Nephron (organoid): ENCODE data around the gene OR10G8.

ENCODE experiments used
- H3K27ac Mint-ChIP-seq, 3 experiments: 2 replicates each; pipeline ENCODE4 v1.8.0; 2020; ENCODE audit warnings: mixed read lengths in 3 of 3, mild to moderate bottlenecking in 2 of 3, moderate library complexity in 1 of 3
- H3K27me3 Mint-ChIP-seq: 2 replicates; pipeline ENCODE4 v1.8.0; 2021; ENCODE audit warnings: low read depth, mild to moderate bottlenecking, moderate library complexity, mixed read lengths
- H3K36me3 Mint-ChIP-seq: 2 replicates; pipeline ENCODE4 v1.8.0; 2020; ENCODE audit warnings: low read depth, mixed read lengths
- H3K4me1 Mint-ChIP-seq: 2 replicates; pipeline ENCODE4 v1.8.0; 2020; ENCODE audit warnings: mixed read lengths
- H3K4me3 Mint-ChIP-seq, 3 experiments: 2 replicates each; pipeline ENCODE4 v1.8.0; 2020; ENCODE audit warnings: mild to moderate bottlenecking in 3 of 3, mixed read lengths in 3 of 3, moderate library complexity in 2 of 3
- H3K9me3 Mint-ChIP-seq: 2 replicates; pipeline ENCODE4 v1.8.0; 2020; ENCODE audit warnings: mixed read lengths
- CTCF ChIP-seq, 3 experiments: fragments of 200-600 bp; sonication (generic); IDR thresholded peaks; one replicate each; pipeline ENCODE4 v1.5.0; 2021; ENCODE audit warnings: antibody characterized with exemption in 3 of 3; ENCODE audit not compliant: unreplicated experiment in 3 of 3

OR10G8 gene

GRCh38 chr11:124079631-124080326, 53.2 kb downstream of the OR10G8 start:
- Mint-ChIP-seq H3K4me1 (peaks cover 7% of the 10 kb centered on the region), H3K9me3 (no peaks in the 10 kb centered on the region), H3K27me3 (peaks cover 9% of the 10 kb centered on the region), H3K36me3 (no peaks in the 10 kb centered on the region), H3K4me3 (no peak overlapping the region), H3K27ac (peak overlapping the region in 1 of 3 experiments; percentile 45)
- TF ChIP-seq CTCF (IDR thresholded peaks at IDR 0.05; ENCODE audit: unreplicated experiment in 3 of 3) = no peak
